Ishikawa (cell line): ENCODE data around the gene CEP63.

ENCODE experiments used
- CEBPB ChIP-seq: IDR thresholded peaks from 2 replicates; pipeline ENCODE4 v1.6.1; 2012
- CREB1 ChIP-seq: IDR thresholded peaks from 2 replicates; pipeline ENCODE4 v1.6.1; 2012; ENCODE audit warnings: low read depth
- EP300 ChIP-seq: IDR thresholded peaks from 2 replicates; pipeline ENCODE4 v1.6.1; 2012; ENCODE audit warnings: borderline replicate concordance
- FOXM1 ChIP-seq: IDR thresholded peaks from 2 replicates; pipeline ENCODE4 v1.6.1; 2012; ENCODE audit warnings: low read depth, borderline replicate concordance
- MAX ChIP-seq: IDR thresholded peaks from 2 replicates; pipeline ENCODE4 v1.6.1; 2012
- RAD21 ChIP-seq: IDR thresholded peaks from 2 replicates; pipeline ENCODE4 v1.6.1; 2012; ENCODE audit warnings: low read depth
- REST ChIP-seq: IDR thresholded peaks from 2 replicates; pipeline ENCODE4 v1.6.1; 2012; ENCODE audit warnings: low read depth, mild to moderate bottlenecking
- TAF1 ChIP-seq: IDR thresholded peaks from 2 replicates; pipeline ENCODE4 v1.6.1; 2012; ENCODE audit warnings: low read depth, mild to moderate bottlenecking
- TCF12 ChIP-seq: IDR thresholded peaks from 2 replicates; pipeline ENCODE4 v1.6.1; 2012; ENCODE audit warnings: low read depth
- TEAD4 ChIP-seq: IDR thresholded peaks from 2 replicates; pipeline ENCODE4 v1.6.1; 2012
- USF1 ChIP-seq: IDR thresholded peaks from 2 replicates; pipeline ENCODE4 v1.6.1; 2012
- YY1 ChIP-seq: IDR thresholded peaks from 2 replicates; pipeline ENCODE4 v1.6.1; 2012; ENCODE audit warnings: low read depth
- ZBTB7A ChIP-seq: IDR thresholded peaks from 2 replicates; pipeline ENCODE4 v1.6.1; 2012; ENCODE audit warnings: low read depth

- TF ChIP-seq FOXM1: no peak
- TF ChIP-seq RAD21: no peak
- TF ChIP-seq EP300: no peak
- TF ChIP-seq CREB1: no peak
- TF ChIP-seq USF1: no peak
- no peak for TF ChIP-seq MAX
- TF ChIP-seq REST: no peak
- TF ChIP-seq YY1: no peak
- TF ChIP-seq TEAD4: no peak
- no peak for TF ChIP-seq ZBTB7A
- no peak for TF ChIP-seq TAF1
- no peak for TF ChIP-seq CEBPB
- TF ChIP-seq TCF12: no peak
Observed at GRCh38 chr3:134437211-134437752, 48.6 kb upstream of the CEP63 start.
